ENCODE measurements around the gene RNU1-4. TPM values are rescaled to one million over a fixed set of nuclear protein-coding genes. Genes with fewer than 3 reads are reported as not detected.

RNU1-4 gene
- under 0.01 and 5,836 TPM in 2 replicates for total RNA-seq

DNA sequence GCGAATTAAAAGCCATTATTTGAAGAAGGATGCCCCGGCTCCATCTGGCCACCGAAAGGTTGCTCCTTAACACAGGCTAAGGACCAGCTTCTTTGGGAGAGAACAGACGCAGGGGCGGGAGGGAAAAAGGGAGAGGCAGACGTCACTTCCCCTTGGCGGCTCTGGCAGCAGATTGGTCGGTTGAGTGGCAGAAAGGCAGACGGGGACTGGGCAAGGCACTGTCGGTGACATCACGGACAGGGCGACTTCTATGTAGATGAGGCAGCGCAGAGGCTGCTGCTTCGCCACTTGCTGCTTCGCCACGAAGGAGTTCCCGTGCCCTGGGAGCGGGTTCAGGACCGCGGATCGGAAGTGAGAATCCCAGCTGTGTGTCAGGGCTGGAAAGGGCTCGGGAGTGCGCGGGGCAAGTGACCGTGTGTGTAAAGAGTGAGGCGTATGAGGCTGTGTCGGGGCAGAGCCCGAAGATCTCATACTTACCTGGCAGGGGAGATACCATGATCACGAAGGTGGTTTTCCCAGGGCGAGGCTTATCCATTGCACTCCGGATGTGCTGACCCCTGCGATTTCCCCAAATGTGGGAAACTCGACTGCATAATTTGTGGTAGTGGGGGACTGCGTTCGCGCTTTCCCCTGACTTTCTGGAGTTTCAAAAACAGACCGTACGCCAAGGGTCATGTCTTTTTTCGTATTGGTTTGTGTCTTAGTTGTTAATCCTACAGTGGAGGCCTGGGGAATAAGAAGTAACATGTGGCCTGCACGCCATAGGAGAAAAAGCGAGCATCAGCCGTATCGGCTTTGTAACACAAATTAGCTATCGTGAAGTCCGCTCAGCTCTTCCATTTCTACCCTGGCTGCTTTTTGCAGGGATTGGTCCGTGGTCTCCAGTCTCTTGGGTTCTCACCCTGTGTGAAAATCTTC, at the start of gene RNU1-4:
Gene RNU1-4, plus strand, starts transcription at position 470 of the 918 bp plus-strand sequence.

Other genes with a start within 250 kb of the RNU1-4 start
- gene RNU1-1, start 226.2 kb upstream of the RNU1-4 start, total RNA-seq = under 0.01 and 5,836 TPM in 2 replicates
- 14.0 and 33.0 TPM in 2 replicates for gene NBPF1, start 127.0 kb upstream of the RNU1-4 start, total RNA-seq
- under 0.01 and 5,836 TPM in 2 replicates for gene RNU1-3, start 73.6 kb upstream of the RNU1-4 start, total RNA-seq
- gene RNU1-2, start 155.5 kb downstream of the RNU1-4 start, total RNA-seq = under 0.01 and 5,836 TPM in 2 replicates
- gene CROCC, start 181.4 kb downstream of the RNU1-4 start, total RNA-seq = 14.6 and 20.8 TPM in 2 replicates
- gene MFAP2, start 240.1 kb downstream of the RNU1-4 start, total RNA-seq = 16.3 and 31.5 TPM in 2 replicates

Measured in epithelial cell of umbilical artery (primary cell).